Adrenal gland (tissue), 5 donors: ENCODE measurements around the gene BRD4.

Experiments used
- CTCF ChIP-seq, 6 experiments: fragments of 450-650 bp in 4 of 6; fragments of 200-600 bp in 2 of 6; sonication (generic) in 1 of 6; IDR thresholded peaks; 1 replicate in 5 of 6; 2 replicates in 1 of 6; pipeline versions ENCODE4 v1.5.1 to v1.8.0; 2016 to 2021; ENCODE audit warnings: antibody characterized with exemption in 6 of 6, mild to moderate bottlenecking in 2 of 6, moderate library complexity in 1 of 6
- POLR2A ChIP-seq, 2 donors: fragments of 450-650 bp; IDR thresholded peaks; one replicate each; pipeline ENCODE4 v1.6.1; 2017; ENCODE audit warnings: antibody characterized with exemption in 2 of 2, mild to moderate bottlenecking in 2 of 2, moderate library complexity in 1 of 2
- donor health status: DM: no; HTN: no; CAD: no.

- no peak for TF ChIP-seq CTCF (IDR thresholded peaks at IDR 0.05)
- TF ChIP-seq POLR2A (IDR thresholded peaks at IDR 0.05): no peak
Measured at GRCh38 chr19:15248106-15248505, 84.2 kb downstream of the BRD4 start.
